Measurements from ENCODE around the gene TCEAL3.
"Not testable (repeated sequence)": the region's sequence is repeated elsewhere in the genome, so short reads cannot be mapped to it uniquely, and the experiment has no call there.

Gene TCEAL3, protein sequence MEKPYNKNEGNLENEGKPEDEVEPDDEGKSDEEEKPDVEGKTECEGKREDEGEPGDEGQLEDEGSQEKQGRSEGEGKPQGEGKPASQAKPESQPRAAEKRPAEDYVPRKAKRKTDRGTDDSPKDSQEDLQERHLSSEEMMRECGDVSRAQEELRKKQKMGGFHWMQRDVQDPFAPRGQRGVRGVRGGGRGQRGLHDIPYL

GRCh38 chrX:103607364-103608305 lies at the start of gene TCEAL3:
TSS of gene TCEAL3 (plus strand) at chrX:103607963. CDS start at chrX:103609065, 1,102 bp downstream.
- Mint-ChIP-seq H3K9me3 (peaks cover 0 to 4% of the 10 kb centered on the region in 2 donors), H3K27ac (peak within 1 kb of the TSS; percentile 38), H3K36me3 (peaks cover 6 to 11% of the 10 kb centered on the region in 2 donors), H3K4me1 (peaks cover 8 to 15% of the 10 kb centered on the region in 2 donors), H3K4me3 (peak within 1 kb of the TSS; percentile 84 to 87), H3K27me3 (peaks cover 0 to 17% of the 10 kb centered on the region in 2 donors)
- peak; percentile 11 for DNase-seq
- peak; percentile 79 to 86 for ATAC-seq (replicated peaks)

DNA sequence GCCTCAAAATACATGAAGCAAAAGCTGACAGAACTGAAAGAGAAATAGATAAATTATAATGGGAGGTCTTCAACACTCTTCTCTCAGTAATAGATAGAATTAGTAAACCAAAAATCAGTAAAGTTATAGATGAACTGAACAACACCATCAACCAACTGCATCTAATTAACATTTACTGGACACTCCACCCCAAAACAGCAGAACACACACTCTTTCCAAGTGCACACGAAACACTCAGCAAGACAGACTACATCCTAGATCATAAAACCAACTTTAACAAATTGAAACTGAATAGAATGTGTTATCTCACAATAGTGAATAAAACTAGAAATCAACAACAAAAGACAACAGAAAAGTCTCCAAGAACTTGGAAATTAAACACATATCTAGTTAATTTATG lies 47.5 kb upstream of the TCEAL3 start:
- no peaks in the 10 kb centered on the region for H3K9me3 Mint-ChIP-seq
- no peak for ATAC-seq (replicated peaks)
- no peaks in the 10 kb centered on the region for H3K36me3 Mint-ChIP-seq
- no peak overlapping the region for H3K27ac Mint-ChIP-seq
- H3K27me3 Mint-ChIP-seq, result peaks cover 8 to 12% of the 10 kb centered on the region in 2 donors
- no peak overlapping the region for H3K4me3 Mint-ChIP-seq
- no peak for DNase-seq
- no peaks in the 10 kb centered on the region for H3K4me1 Mint-ChIP-seq

DNA sequence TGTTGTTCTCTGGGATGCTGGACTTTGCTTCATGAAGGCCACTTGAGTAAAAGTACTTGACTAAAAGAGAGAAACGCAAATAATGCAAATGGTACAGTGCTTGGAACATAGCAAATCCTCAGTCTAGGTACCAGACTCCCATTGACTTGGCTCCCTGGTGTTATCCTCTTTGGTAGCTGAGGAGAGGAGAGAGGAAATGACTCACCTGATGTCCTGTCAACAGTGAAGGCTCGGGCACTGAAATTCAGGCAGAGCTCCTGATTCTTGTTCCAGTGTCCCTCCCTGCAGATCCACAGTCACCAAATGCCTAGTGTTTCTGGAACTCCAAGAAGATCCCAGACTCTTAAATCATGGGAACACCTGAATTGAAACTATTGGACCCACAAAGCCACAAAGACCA lies 45.0 kb upstream of the TCEAL3 start:
- H3K9me3 Mint-ChIP-seq, result no peaks in the 10 kb centered on the region
- no peak overlapping the region for H3K4me3 Mint-ChIP-seq
- ATAC-seq (replicated peaks), result no peak
- DNase-seq, result no peak
- no peaks in the 10 kb centered on the region for H3K36me3 Mint-ChIP-seq
- peaks cover 8% of the 10 kb centered on the region in 2 donors for H3K27me3 Mint-ChIP-seq
- H3K27ac Mint-ChIP-seq, result no peak overlapping the region
- H3K4me1 Mint-ChIP-seq, result no peaks in the 10 kb centered on the region

GRCh38 chrX:103565197-103565596 lies 42.6 kb upstream of the TCEAL3 start:
- H3K9me3 Mint-ChIP-seq, result no peaks in the 10 kb centered on the region
- H3K36me3 Mint-ChIP-seq, result no peaks in the 10 kb centered on the region
- no peak overlapping the region for H3K27ac Mint-ChIP-seq
- H3K27me3 Mint-ChIP-seq, result peaks cover 4 to 8% of the 10 kb centered on the region in 2 donors
- no peaks in the 10 kb centered on the region for H3K4me1 Mint-ChIP-seq
- no peak overlapping the region for H3K4me3 Mint-ChIP-seq
- no peak for DNase-seq
- no peak for ATAC-seq (replicated peaks)

DNA sequence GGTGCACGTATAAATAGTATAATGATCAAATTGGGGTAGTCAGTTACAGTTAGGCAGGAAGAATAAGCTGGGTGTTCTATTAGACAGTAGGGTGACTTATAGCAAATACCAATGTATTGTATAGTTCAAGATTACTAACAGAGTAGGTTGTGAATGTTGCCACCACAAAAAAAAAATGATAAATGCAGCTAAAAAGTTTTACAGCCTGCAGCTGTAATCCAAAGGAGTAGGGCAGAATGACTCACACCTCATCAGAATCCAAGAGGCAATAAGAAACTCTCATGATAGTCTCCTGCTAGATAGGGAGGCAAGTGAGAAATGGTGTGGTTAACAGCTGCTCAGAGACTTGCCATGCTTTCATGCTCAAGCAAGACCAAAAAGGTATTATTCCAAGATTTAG lies 42.0 kb upstream of the TCEAL3 start:
- no peak for ATAC-seq (replicated peaks)
- Mint-ChIP-seq H3K4me1 (no peaks in the 10 kb centered on the region), H3K27ac (no peak overlapping the region), H3K9me3 (no peaks in the 10 kb centered on the region), H3K27me3 (peaks cover 4 to 8% of the 10 kb centered on the region in 2 donors), H3K36me3 (no peaks in the 10 kb centered on the region), H3K4me3 (no peak overlapping the region)
- no peak for DNase-seq

DNA sequence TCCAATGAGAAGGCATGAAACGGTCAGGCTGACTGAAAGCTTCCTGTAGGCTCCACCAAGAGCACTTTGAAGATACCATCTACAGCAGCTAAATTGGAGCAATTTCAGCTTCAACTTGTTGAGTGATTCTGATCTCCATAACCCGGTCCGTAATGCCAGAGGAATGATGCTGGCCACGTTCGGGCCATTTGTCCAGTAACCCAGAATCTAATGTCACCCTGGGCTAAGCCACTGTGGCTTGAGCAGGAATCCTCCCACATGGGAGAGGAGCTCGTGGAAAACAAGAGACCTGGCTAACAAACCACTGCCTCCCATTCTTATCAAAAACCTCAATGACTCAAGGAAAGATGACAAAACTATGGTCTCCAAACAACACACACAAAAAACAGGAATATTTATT lies 36.6 kb upstream of the TCEAL3 start:
- Mint-ChIP-seq H3K27ac (no peak overlapping the region), H3K4me3 (no peak overlapping the region)

DNA sequence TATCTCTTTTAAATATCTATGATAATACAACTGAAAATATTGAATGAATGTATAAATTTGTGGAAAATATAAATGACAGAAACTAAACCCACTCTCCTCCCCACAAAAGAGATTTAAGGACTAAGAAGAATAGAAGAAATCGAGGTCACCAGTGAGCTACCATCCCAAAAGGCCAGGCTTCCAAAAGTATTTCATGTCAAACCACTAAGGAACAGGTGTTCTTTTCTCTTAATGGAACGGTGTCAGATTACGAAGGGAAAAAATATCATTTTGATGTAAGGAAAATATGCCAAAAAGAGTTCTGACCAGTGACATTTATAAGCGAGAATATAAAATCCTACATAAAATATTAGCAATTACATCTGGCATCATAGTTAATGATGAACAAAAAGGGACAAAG lies 36.0 kb upstream of the TCEAL3 start:
- no peak overlapping the region for H3K27ac Mint-ChIP-seq
- DNase-seq, result no peak
- H3K27me3 Mint-ChIP-seq, result no peaks in the 10 kb centered on the region
- H3K4me3 Mint-ChIP-seq, result no peak overlapping the region
- ATAC-seq (replicated peaks), result no peak
- H3K4me1 Mint-ChIP-seq, result no peaks in the 10 kb centered on the region
- no peaks in the 10 kb centered on the region for H3K9me3 Mint-ChIP-seq
- H3K36me3 Mint-ChIP-seq, result no peaks in the 10 kb centered on the region

More for the DNA sequence above, 36.6 kb upstream of the TCEAL3 start:
- no peaks in the 10 kb centered on the region for H3K9me3 Mint-ChIP-seq
- H3K4me1 Mint-ChIP-seq, result no peaks in the 10 kb centered on the region
- no peaks in the 10 kb centered on the region for H3K36me3 Mint-ChIP-seq
- DNase-seq (no peak), ATAC-seq (replicated peaks) (no peak)
- no peaks in the 10 kb centered on the region for H3K27me3 Mint-ChIP-seq

- Mint-ChIP-seq H3K36me3 (no peaks in the 10 kb centered on the region), H3K9me3 (no peaks in the 10 kb centered on the region), H3K27ac (no peak overlapping the region), H3K4me1 (no peaks in the 10 kb centered on the region), H3K27me3 (no peaks in the 10 kb centered on the region), H3K4me3 (no peak overlapping the region)
- DNase-seq (no peak), ATAC-seq (replicated peaks) (no peak)
Measured at GRCh38 chrX:103573202-103573601, 34.6 kb upstream of the TCEAL3 start.

DNA sequence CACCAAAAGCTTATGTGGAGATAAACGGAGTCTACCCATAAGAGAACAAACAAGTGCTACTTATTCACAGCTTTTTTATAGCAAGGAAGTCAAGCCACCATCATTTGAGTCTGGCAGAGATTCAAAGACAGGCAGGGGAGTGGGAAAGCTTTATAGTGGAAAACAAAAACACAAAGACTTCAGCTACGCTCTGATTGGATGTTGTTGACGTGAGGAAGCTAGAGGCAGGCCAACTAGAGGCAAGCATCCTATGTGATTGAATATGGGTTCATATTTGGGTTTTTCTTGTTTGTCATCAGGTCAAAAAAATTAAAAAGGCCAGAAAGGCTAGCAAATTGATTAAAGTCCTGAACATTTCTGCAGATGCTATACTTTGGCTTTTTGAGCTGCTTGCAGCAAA lies 23.2 kb upstream of the TCEAL3 start:
- no peak for DNase-seq
- no peak for ATAC-seq (replicated peaks)
- peaks cover 0 to 17% of the 10 kb centered on the region in 2 donors for H3K27me3 Mint-ChIP-seq
- H3K4me1 Mint-ChIP-seq, result peaks cover 6 to 14% of the 10 kb centered on the region in 2 donors
- no peak overlapping the region for H3K4me3 Mint-ChIP-seq
- no peak overlapping the region for H3K27ac Mint-ChIP-seq
- no peaks in the 10 kb centered on the region for H3K9me3 Mint-ChIP-seq
- H3K36me3 Mint-ChIP-seq, result peaks cover 2 to 3% of the 10 kb centered on the region in 2 donors

GRCh38 chrX:103585411-103586313 lies 22.1 kb upstream of the TCEAL3 start, which contains the start of gene TCEAL4:
TSS of gene TCEAL4 (plus strand) at chrX:103585515. CDS start at chrX:103586676, 1,161 bp downstream.
- peak within 1 kb of the TSS; percentile 88 for H3K27ac Mint-ChIP-seq
- no peak for DNase-seq
- peak within 1 kb of the TSS; percentile 81 to 92 for H3K4me3 Mint-ChIP-seq

DNA sequence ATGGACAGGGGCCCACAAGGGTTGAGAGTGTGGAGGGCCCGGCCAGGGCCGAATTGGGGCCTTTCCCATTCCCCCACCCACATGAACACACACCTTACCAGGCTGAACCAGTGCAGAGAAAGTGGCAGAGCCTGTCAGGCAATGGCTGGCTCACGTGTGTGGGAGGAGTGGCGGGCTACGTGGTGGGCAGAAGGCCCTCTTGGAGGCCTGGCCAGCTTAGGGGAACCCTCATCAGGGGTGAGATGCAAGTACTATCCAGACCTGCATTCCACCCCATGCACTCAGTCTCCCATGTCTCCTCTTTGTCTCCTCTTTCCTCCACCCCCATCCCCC lies 21.5 kb upstream of the TCEAL3 start:
- Mint-ChIP-seq H3K27ac (peak overlapping the region; percentile 88), H3K4me1 (peaks cover 6 to 19% of the 10 kb centered on the region in 2 donors), H3K4me3 (peak overlapping the region; percentile 81 to 92), H3K9me3 (no peaks in the 10 kb centered on the region), H3K36me3 (peaks cover 2 to 3% of the 10 kb centered on the region in 2 donors), H3K27me3 (peaks cover 0 to 8% of the 10 kb centered on the region in 2 donors)
- no peak for DNase-seq
- ATAC-seq (replicated peaks), result peak; percentile 33 to 41

More at GRCh38 chrX:103585411-103586313, 22.1 kb upstream of the TCEAL3 start, which contains the start of gene TCEAL4:
- H3K4me1 Mint-ChIP-seq, result peaks cover 6 to 17% of the 10 kb centered on the region in 2 donors
- H3K27me3 Mint-ChIP-seq, result peaks cover 0 to 14% of the 10 kb centered on the region in 2 donors
- H3K36me3 Mint-ChIP-seq, result peaks cover 2 to 3% of the 10 kb centered on the region in 2 donors
- peak; percentile 86 to 93 for ATAC-seq (replicated peaks)
- H3K9me3 Mint-ChIP-seq, result no peaks in the 10 kb centered on the region

DNA sequence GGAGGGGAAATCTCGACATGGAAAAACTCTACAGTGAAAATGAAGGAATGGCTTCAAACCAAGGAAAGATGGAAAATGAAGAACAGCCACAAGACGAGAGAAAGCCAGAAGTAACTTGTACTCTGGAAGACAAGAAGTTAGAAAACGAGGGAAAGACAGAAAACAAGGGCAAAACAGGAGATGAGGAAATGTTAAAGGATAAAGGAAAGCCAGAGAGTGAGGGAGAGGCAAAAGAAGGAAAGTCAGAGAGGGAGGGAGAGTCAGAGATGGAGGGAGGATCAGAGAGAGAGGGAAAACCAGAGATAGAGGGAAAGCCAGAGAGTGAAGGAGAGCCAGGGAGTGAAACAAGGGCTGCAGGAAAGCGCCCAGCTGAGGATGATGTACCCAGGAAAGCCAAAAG lies 21.1 kb upstream of the TCEAL3 start:
- no peak overlapping the region for H3K27ac Mint-ChIP-seq
- H3K36me3 Mint-ChIP-seq, result peaks cover 2 to 3% of the 10 kb centered on the region in 2 donors
- H3K9me3 Mint-ChIP-seq, result no peaks in the 10 kb centered on the region

DNA sequence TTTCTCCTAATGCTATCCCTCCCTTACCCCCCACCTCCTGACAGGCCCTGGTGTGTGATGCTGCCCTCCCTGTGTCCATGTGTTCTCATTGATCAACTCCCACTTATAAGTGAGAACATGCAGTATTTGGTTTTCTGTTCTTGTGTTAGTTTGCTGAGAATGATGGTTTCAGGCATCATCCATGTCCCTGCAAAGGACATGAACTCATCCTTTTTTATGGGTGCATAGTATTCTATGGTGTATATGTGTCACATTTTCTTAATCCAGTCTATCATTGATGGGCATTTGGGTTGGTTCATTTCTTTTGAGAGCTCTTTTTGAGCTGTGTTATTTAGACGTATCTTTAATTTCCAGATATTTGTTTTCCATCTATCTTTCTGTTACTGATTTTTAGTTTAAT lies 15.5 kb upstream of the TCEAL3 start:
- peaks cover 8 to 15% of the 10 kb centered on the region in 2 donors for H3K36me3 Mint-ChIP-seq
- H3K4me1 Mint-ChIP-seq; H3K9me3 Mint-ChIP-seq; H3K27ac Mint-ChIP-seq; H3K27me3 Mint-ChIP-seq; ATAC-seq (replicated peaks); H3K4me3 Mint-ChIP-seq; DNase-seq: not testable (repeated sequence)

More for the DNA sequence above, 21.1 kb upstream of the TCEAL3 start:
- Mint-ChIP-seq H3K4me1 (peaks cover 6 to 19% of the 10 kb centered on the region in 2 donors), H3K27me3 (peaks cover 0 to 7% of the 10 kb centered on the region in 2 donors), H3K4me3 (no peak overlapping the region)
- ATAC-seq (replicated peaks) (no peak), DNase-seq (no peak)

GRCh38 chrX:103595202-103595601 lies 12.6 kb upstream of the TCEAL3 start:
- not testable (repeated sequence) for H3K9me3 Mint-ChIP-seq; DNase-seq; H3K27ac Mint-ChIP-seq; ATAC-seq (replicated peaks); H3K27me3 Mint-ChIP-seq; H3K4me1 Mint-ChIP-seq; H3K4me3 Mint-ChIP-seq
- peaks cover 8 to 15% of the 10 kb centered on the region in 2 donors for H3K36me3 Mint-ChIP-seq
